HCT116 (cell line): Measurements from ENCODE around the gene IGFALS. TPM values are rescaled to one million over a fixed set of nuclear protein-coding genes. Genes with fewer than 3 reads are reported as not detected.

Experiments
- ATAC-seq: fragments of 200-7000 bp; cut with Tn5 transposase; 2 replicates; pipeline ENCODE4 v1.9.1; 2020; ENCODE audit warnings: mild to moderate bottlenecking, moderate library complexity
- BruUV-seq: library from RNA; stranded (reverse); fragments of 400-500 nt; replicated peaks from 2 replicates; lab custom pipeline; 2021; lab: Mats Ljungman, UMichigan
- CTCF ChIA-PET: fragments of 300-600 bp; sonication (Branson Sonifier 250); formaldehyde crosslinking; loops from one replicate; lab custom pipeline; 2021; ENCODE audit warnings: antibody characterized with exemption; lab: Charles Lee
- POLR2A ChIA-PET: fragments of 300-600, 350-600 bp; sonication (Branson Sonifier 250); formaldehyde crosslinking; loops from one replicate; lab custom pipeline; 2021; ENCODE audit warnings: antibody characterized with exemption; lab: Charles Lee
- RAD21 ChIA-PET, 2 experiments: fragments of 300-600 bp; sonication (Branson Sonifier 250); formaldehyde crosslinking; loops; one replicate each; lab custom pipeline; 2023; ENCODE audit warnings: low total read pairs in 2 of 2; ENCODE audit not compliant: uncharacterized antibody in 2 of 2, unreplicated experiment in 2 of 2, low non-redundant PET in 1 of 2; lab: Charles Lee
- DNase-seq: peaks from one replicate; pipeline ENCODE4 v3.0.0-alpha.2; 2010; ENCODE audit warnings: low read depth, low spot score
- H2AFZ ChIP-seq: fragments of 200-600 bp; shearing (Covaris generic), sonication (generic); 2 replicates; pipeline ENCODE4 v1.6.1; 2017; ENCODE audit warnings: low read depth, mixed run types, mixed read lengths, antibody characterized with exemption, low read length; ENCODE audit not compliant: poor library complexity, severe bottlenecking
- H3K27ac ChIP-seq: 2 replicates; pipeline ENCODE4 v1.5.1; 2012; ENCODE audit warnings: low read depth, low read length
- H3K27me3 ChIP-seq: fragments of 200-600 bp; sonication (generic); 2 replicates; pipeline ENCODE4 v1.6.1; 2016; ENCODE audit warnings: mixed run types, low read length, mixed read lengths; ENCODE audit not compliant: insufficient read depth
- H3K36me3 ChIP-seq, 2 experiments: fragments of 200-500 bp in 1 of 2; fragments of 200-600 bp in 1 of 2; sonication (Bioruptor generic) in 1 of 2; sonication (generic) in 1 of 2; 2 replicates each; pipeline versions ENCODE4 v1.5.1 to v1.6.1; 2014 to 2016; ENCODE audit warnings: low read length in 2 of 2, inconsistent platforms in 1 of 2, mixed read lengths in 1 of 2, mixed run types in 1 of 2; ENCODE audit not compliant: insufficient read depth in 2 of 2, control insufficient read depth in 1 of 2
- H3K4me1 ChIP-seq, 2 experiments: fragments of 200-600 bp in 1 of 2; sonication (generic) in 1 of 2; 2 replicates each; pipeline versions ENCODE4 v1.5.1 to v1.6.1; 2012 to 2017; ENCODE audit warnings: low read length in 2 of 2, inconsistent platforms in 1 of 2, mild to moderate bottlenecking in 1 of 2, mixed read lengths in 1 of 2, mixed run types in 1 of 2, moderate library complexity in 1 of 2; ENCODE audit not compliant: insufficient read depth in 2 of 2, control insufficient read depth in 1 of 2
- H3K4me2 ChIP-seq: fragments of 200-600 bp; sonication (generic); 2 replicates; pipeline ENCODE4 v1.6.1; 2017; ENCODE audit warnings: mixed run types, low read length, mixed read lengths
- H3K4me3 ChIP-seq, 2 experiments: fragments of 200-600 bp in 1 of 2; sonication (generic) in 1 of 2; replicated peaks in 1 of 2; 2 replicates each; pipeline ENCODE4 v1.5.1; 2011 to 2016; ENCODE audit warnings: low read length in 2 of 2, control low read depth in 1 of 2, low read depth in 1 of 2, mild to moderate bottlenecking in 1 of 2, mixed read lengths in 1 of 2, mixed run types in 1 of 2
- H3K79me2 ChIP-seq: fragments of 200-600 bp; sonication (generic); 2 replicates; pipeline ENCODE4 v1.6.1; 2017; ENCODE audit warnings: mild to moderate bottlenecking, mixed run types, low read length, moderate library complexity, mixed read lengths; ENCODE audit not compliant: insufficient read depth
- H3K9ac ChIP-seq: fragments of 200-600 bp; sonication (generic); 2 replicates; pipeline ENCODE4 v1.6.1; 2016; ENCODE audit warnings: low read length, mixed read lengths
- H3K9me2 ChIP-seq: fragments of 200-600 bp; sonication (generic), shearing (Covaris generic); 2 replicates; pipeline ENCODE4 v1.6.1; 2017; ENCODE audit warnings: mixed run types, mild to moderate bottlenecking, moderate library complexity; ENCODE audit not compliant: insufficient read depth
- H3K9me3 ChIP-seq, 2 experiments: fragments of 200-500 bp in 1 of 2; fragments of 200-600 bp in 1 of 2; sonication (Bioruptor generic) in 1 of 2; sonication (generic) in 1 of 2; 2 replicates each; pipeline ENCODE4 v1.6.1; 2014 to 2017; ENCODE audit warnings: low read length in 2 of 2, mixed read lengths in 2 of 2, inconsistent platforms in 1 of 2, low read depth in 1 of 2, mild to moderate bottlenecking in 1 of 2, mixed run types in 1 of 2, moderate library complexity in 1 of 2; ENCODE audit not compliant: control insufficient read depth in 1 of 2, insufficient read depth in 1 of 2
- H4K20me1 ChIP-seq: fragments of 200-600 bp; sonication (generic), shearing (Covaris generic); 2 replicates; pipeline ENCODE4 v1.6.1; 2017; ENCODE audit warnings: mixed run types, mild to moderate bottlenecking, moderate library complexity; ENCODE audit not compliant: insufficient read depth
- CBX3 ChIP-seq: IDR thresholded peaks from 2 replicates; pipeline ENCODE4 v1.6.1; 2012; ENCODE audit warnings: low read depth
- EGR1 ChIP-seq: IDR thresholded peaks from 2 replicates; pipeline ENCODE4 v1.6.1; 2012; ENCODE audit warnings: low read depth
- EZH2 ChIP-seq: fragments of 200-600 bp; sonication (generic); IDR thresholded peaks from 2 replicates; pipeline ENCODE4 v1.6.1; 2017; ENCODE audit warnings: antibody characterized with exemption, mixed run types
- FOSL1 ChIP-seq: IDR thresholded peaks from 2 replicates; pipeline ENCODE4 v1.6.1; 2012; ENCODE audit warnings: low read depth
- SIN3A ChIP-seq: IDR thresholded peaks from 2 replicates; pipeline ENCODE4 v1.6.1; 2012; ENCODE audit warnings: low read depth
- TCF7L2 ChIP-seq: IDR thresholded peaks from 2 replicates; pipeline ENCODE4 v1.7.0; 2011; ENCODE audit warnings: borderline replicate concordance, inconsistent platforms; ENCODE audit not compliant: insufficient read depth, insufficient read length; ENCODE audit errors: extremely low read depth
- YY1 ChIP-seq: IDR thresholded peaks from 2 replicates; pipeline ENCODE4 v1.6.1; 2011; ENCODE audit warnings: low read length, low read depth, moderate library complexity, mild to moderate bottlenecking; ENCODE audit not compliant: insufficient replicate concordance; ENCODE audit errors: extremely low read depth
- ZFX ChIP-seq: fragments of 450-650 bp; IDR thresholded peaks from 2 replicates; pipeline ENCODE4 v1.6.1; 2017
- intact Hi-C: fragments of 100-400 bp; cut with micrococcal nuclease; formaldehyde crosslinking; loops from 2 replicates; pipeline ENCODE4 v1.10.0; 2022
- total RNA-seq: library from RNA; stranded (reverse); gene quantifications from one replicate; pipeline ENCODE4 v1.2.1, GENCODE V29; 2021; ENCODE audit not compliant: unreplicated experiment
- TF ChIP-seq, protein P1 (sequence below): IDR thresholded peaks from 2 replicates; pipeline ENCODE4 v1.6.1; 2011; ENCODE audit warnings: mild to moderate bottlenecking, low read length, moderate library complexity; ENCODE audit not compliant: insufficient replicate concordance; ENCODE audit errors: extremely low read depth
- TF ChIP-seq, protein P2 (sequence below): IDR thresholded peaks from 2 replicates; pipeline ENCODE4 v1.6.1; 2012

IGFALS gene
- total RNA-seq, 1 experiment from 2014 or later, result 0.10 TPM

DNA sequence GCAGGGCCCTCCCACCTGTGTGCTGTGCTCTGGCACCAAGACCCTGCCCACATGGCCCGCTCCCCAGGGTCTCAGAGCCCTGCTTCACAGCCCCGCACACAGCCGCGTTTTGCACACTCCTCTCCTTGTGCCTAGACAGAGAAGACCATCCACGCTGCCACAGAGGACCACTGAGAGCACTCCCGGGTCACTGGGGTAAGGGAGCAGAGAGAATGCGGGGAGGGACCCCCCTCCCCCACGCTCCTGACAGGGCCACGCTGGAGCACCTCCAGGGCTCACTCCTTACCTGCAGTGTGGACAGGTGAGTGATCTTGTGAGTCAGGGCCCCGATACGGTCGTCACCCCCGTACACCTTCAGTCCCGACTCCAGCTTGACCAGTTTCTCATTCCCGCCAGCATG, 26.1 kb upstream of the IGFALS start:
- intact Hi-C loops, result no loop called here
- Histone ChIP-seq H3K27ac (no peak overlapping the region), H3K9me2 (no peaks in the 10 kb centered on the region), H3K36me3 (0 out of 4 replicates have a peak, but pooled peaks cover 2 to 5% of the 10 kb centered on the region in 2 experiments), H3K27me3 (no peaks in the 10 kb centered on the region), H3K79me2 (no peaks in the 10 kb centered on the region), H3K4me1 (no peaks in the 10 kb centered on the region), H4K20me1 (no peaks in the 10 kb centered on the region), H3K4me2 (no peak overlapping the region), H2AFZ (no peak overlapping the region), H3K4me3 (no peak overlapping the region), H3K9me3 (no peaks in the 10 kb centered on the region), H3K9ac (no peak overlapping the region)
- CTCF ChIA-PET, result no interaction called here
- TF ChIP-seq CBX3 (no peak), ZFX (no peak), TCF7L2 (no peak), EZH2 (no peak), YY1 (no peak), EGR1 (no peak)
- TF ChIP-seq, protein P1, sequence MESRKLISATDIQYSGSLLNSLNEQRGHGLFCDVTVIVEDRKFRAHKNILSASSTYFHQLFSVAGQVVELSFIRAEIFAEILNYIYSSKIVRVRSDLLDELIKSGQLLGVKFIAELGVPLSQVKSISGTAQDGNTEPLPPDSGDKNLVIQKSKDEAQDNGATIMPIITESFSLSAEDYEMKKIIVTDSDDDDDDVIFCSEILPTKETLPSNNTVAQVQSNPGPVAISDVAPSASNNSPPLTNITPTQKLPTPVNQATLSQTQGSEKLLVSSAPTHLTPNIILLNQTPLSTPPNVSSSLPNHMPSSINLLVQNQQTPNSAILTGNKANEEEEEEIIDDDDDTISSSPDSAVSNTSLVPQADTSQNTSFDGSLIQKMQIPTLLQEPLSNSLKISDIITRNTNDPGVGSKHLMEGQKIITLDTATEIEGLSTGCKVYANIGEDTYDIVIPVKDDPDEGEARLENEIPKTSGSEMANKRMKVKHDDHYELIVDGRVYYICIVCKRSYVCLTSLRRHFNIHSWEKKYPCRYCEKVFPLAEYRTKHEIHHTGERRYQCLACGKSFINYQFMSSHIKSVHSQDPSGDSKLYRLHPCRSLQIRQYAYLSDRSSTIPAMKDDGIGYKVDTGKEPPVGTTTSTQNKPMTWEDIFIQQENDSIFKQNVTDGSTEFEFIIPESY, result no peak
- POLR2A ChIA-PET, result no interaction called here
- BruUV-seq, result no TSS peak
- ATAC-seq (no peak), DNase-seq (no peak)
- RAD21 ChIA-PET, result no interaction called here

DNA sequence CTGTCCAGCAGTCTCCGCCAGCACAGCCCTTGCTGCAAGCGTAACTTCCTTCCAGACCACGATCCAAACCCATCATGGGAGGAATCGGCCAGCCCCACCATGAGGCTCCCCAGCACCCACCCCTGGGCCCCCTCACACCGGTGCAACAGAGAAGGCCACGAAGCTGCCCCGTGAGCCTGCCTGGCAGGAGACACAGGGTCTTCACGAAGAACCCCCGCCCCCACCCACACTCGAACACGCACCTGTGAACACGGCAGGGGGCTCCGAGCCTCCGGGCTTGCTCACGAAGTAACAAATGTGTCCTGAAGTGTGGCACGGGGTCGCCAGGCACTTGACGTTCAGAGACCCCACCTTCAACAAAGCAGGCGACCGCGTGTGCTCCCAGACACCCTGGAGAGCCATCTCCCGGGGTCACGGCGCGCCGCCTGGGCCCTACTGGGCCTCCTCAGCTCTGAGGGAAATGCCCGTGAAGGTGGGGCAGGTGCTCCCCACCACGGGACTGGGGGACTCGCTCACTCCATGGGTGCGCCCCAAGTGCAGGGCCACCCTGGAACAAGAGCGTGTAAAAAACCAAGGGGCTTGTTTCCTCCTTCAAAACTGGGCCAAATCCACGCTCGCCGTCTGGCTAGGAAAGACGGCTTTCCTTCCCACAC, 25.5 kb upstream of the IGFALS start:
- intact Hi-C loops, result no loop called here
- TF ChIP-seq FOSL1, result no peak
- TF ChIP-seq, protein P1, result no peak
- TF ChIP-seq SIN3A, result no peak
- TF ChIP-seq EGR1, result no peak
- TF ChIP-seq, protein P2, sequence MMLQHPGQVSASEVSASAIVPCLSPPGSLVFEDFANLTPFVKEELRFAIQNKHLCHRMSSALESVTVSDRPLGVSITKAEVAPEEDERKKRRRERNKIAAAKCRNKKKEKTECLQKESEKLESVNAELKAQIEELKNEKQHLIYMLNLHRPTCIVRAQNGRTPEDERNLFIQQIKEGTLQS, result no peak
- no peak for TF ChIP-seq TCF7L2

More for the DNA sequence above, 25.5 kb upstream of the IGFALS start:
- Histone ChIP-seq H3K36me3 (0 out of 4 replicates have a peak, but pooled peaks cover 2 to 5% of the 10 kb centered on the region in 2 experiments), H3K4me1 (no peaks in the 10 kb centered on the region), H3K9me3 (no peaks in the 10 kb centered on the region), H3K9ac (no peak overlapping the region), H3K79me2 (no peaks in the 10 kb centered on the region), H2AFZ (no peak overlapping the region), H3K4me3 (no peak overlapping the region), H4K20me1 (no peaks in the 10 kb centered on the region), H3K4me2 (no peak overlapping the region), H3K27ac (no peak overlapping the region), H3K27me3 (no peaks in the 10 kb centered on the region), H3K9me2 (no peaks in the 10 kb centered on the region)
- CTCF ChIA-PET, result no interaction called here
- POLR2A ChIA-PET, result no interaction called here
- ATAC-seq (no peak), DNase-seq (no peak)
- RAD21 ChIA-PET, result no interaction called here
- BruUV-seq, result no TSS peak
